GM18498 (cell line): ENCODE results near the gene RASGRF1.

ENCODE experiments used
- ATAC-seq: cut with Tn5 transposase; IDR thresholded peaks from one replicate; pipeline ENCODE4 v1.9.1; 2021; ENCODE audit warnings: mild to moderate bottlenecking, moderate library complexity; ENCODE audit not compliant: unreplicated experiment

Gene RASGRF1

GRCh38 chr15:78969687-78970349 is 120.8 kb downstream of the RASGRF1 start:
- ATAC-seq, result no peak

GRCh38 chr15:78968539-78969271 is 121.9 kb downstream of the RASGRF1 start:
- no peak for ATAC-seq

GRCh38 chr15:78968114-78968513 is 122.5 kb downstream of the RASGRF1 start:
- ATAC-seq, result no peak

- no peak for ATAC-seq
Observed at GRCh38 chr15:78960308-78960707, 130.3 kb downstream of the RASGRF1 start.

- ATAC-seq, result no peak
Observed at GRCh38 chr15:78959360-78959759, 131.2 kb downstream of the RASGRF1 start.

GRCh38 chr15:78957416-78958093 is 133.0 kb downstream of the RASGRF1 start:
- ATAC-seq, result no peak

GRCh38 chr15:78956937-78957336 is 133.6 kb downstream of the RASGRF1 start:
- ATAC-seq, result no peak

- ATAC-seq, result no peak
Observed at GRCh38 chr15:78955355-78955754, 135.2 kb downstream of the RASGRF1 start.

- ATAC-seq, result no peak
Observed at GRCh38 chr15:78951841-78952238, 138.7 kb downstream of the RASGRF1 start.

- ATAC-seq, result no peak
Observed at GRCh38 chr15:78950902-78951840, 139.4 kb downstream of the RASGRF1 start.

GRCh38 chr15:78950343-78950742 is 140.2 kb downstream of the RASGRF1 start:
- no peak for ATAC-seq

- ATAC-seq, result no peak
Observed at GRCh38 chr15:78949461-78949860, 141.1 kb downstream of the RASGRF1 start.

- no peak for ATAC-seq
Observed at GRCh38 chr15:78947506-78947905, 143.1 kb downstream of the RASGRF1 start.

- no peak for ATAC-seq
Observed at GRCh38 chr15:78946493-78946892, 144.1 kb downstream of the RASGRF1 start.

GRCh38 chr15:78944669-78945407 is 145.7 kb downstream of the RASGRF1 start, which contains the start of gene CTSH:
TSS of gene CTSH (minus strand) at chr15:78945046. CDS start at chr15:78944981, 65 bp downstream.
- peak; percentile 76 for ATAC-seq

- ATAC-seq, result peak; percentile 21
Observed at GRCh38 chr15:78944202-78944625, 146.4 kb downstream of the RASGRF1 start.

GRCh38 chr15:78943692-78944091 is 146.9 kb downstream of the RASGRF1 start:
- ATAC-seq, result no peak

GRCh38 chr15:78942741-78943140 is 147.8 kb downstream of the RASGRF1 start:
- ATAC-seq, result no peak

GRCh38 chr15:78938658-78939488 is 151.7 kb downstream of the RASGRF1 start:
- peak; percentile 76 for ATAC-seq
